SK-N-SH (cell line): Measurements from ENCODE around the gene TSGA10. TPM values are rescaled to one million over a fixed set of nuclear protein-coding genes. Genes with fewer than 3 reads are reported as not detected.
"Not testable (repeated sequence)": the region's sequence is repeated elsewhere in the genome, so short reads cannot be mapped to it uniquely, and the experiment has no call there.

ENCODE experiments used
- CTCF ChIA-PET: fragments of 300-600, 350-600 bp; formaldehyde crosslinking; extraction: SDS; loops from one replicate; lab custom pipeline; 2021; lab: Yijun Ruan, JAX
- POLR2A ChIA-PET: fragments of 350-600 bp; sonication (Branson Sonifier 250); formaldehyde crosslinking; extraction: SDS; loops from one replicate; lab custom pipeline; 2020; ENCODE audit warnings: antibody characterized with exemption, inconsistent platforms; lab: Yijun Ruan, JAX
- DNase-seq: peaks from one replicate; pipeline ENCODE4 v3.0.0; 2012
- H2AFZ ChIP-seq: fragments of 200-600 bp; sonication (generic); 2 replicates; pipeline ENCODE4 v1.8.1; 2016; ENCODE audit warnings: antibody characterized with exemption, mild to moderate bottlenecking, low read depth
- H3F3A ChIP-seq: fragments of 200-600 bp; sonication (generic); replicated peaks from 2 replicates; pipeline ENCODE3; 2016; ENCODE audit warnings: antibody characterized with exemption, mild to moderate bottlenecking; ENCODE audit not compliant: insufficient read depth
- H3K27ac ChIP-seq, 2 experiments: fragments of 200-500 bp in 1 of 2; fragments of 200-600 bp in 1 of 2; sonication (Bioruptor generic) in 1 of 2; sonication (generic), shearing (Covaris generic) in 1 of 2; 2 replicates each; pipeline versions ENCODE4 v1.5.1 to v1.6.1; 2014 to 2016; ENCODE audit warnings: low read depth in 2 of 2, inconsistent platforms in 1 of 2, low read length in 1 of 2, mild to moderate bottlenecking in 1 of 2, mixed read lengths in 1 of 2
- H3K27me3 ChIP-seq: fragments of 200-600 bp; sonication (generic), shearing (Covaris generic); 2 replicates; pipeline ENCODE4 v1.6.1; 2016; ENCODE audit warnings: mixed run types; ENCODE audit not compliant: insufficient read depth
- H3K36me3 ChIP-seq, 2 experiments: fragments of 200-500 bp in 1 of 2; fragments of 200-600 bp in 1 of 2; sonication (Bioruptor generic) in 1 of 2; sonication (generic) in 1 of 2; replicated peaks in 1 of 2; 2 replicates each; pipeline versions ENCODE3 to v1.5.1; 2014 to 2016; ENCODE audit warnings: low read length in 1 of 2, mild to moderate bottlenecking in 1 of 2; ENCODE audit not compliant: insufficient read depth in 2 of 2, control insufficient read depth in 1 of 2
- H3K4me1 ChIP-seq, 2 experiments: fragments of 200-500 bp in 1 of 2; fragments of 200-600 bp in 1 of 2; sonication (Bioruptor generic) in 1 of 2; sonication (generic), shearing (Covaris generic) in 1 of 2; 2 replicates each; pipeline versions ENCODE4 v1.5.1 to v1.6.1; 2014 to 2016; ENCODE audit warnings: low read depth in 1 of 2, low read length in 1 of 2, mixed run types in 1 of 2; ENCODE audit not compliant: insufficient read depth in 2 of 2, control insufficient read depth in 1 of 2
- H3K4me2 ChIP-seq: fragments of 200-600 bp; sonication (generic), shearing (Covaris generic); 2 replicates; pipeline ENCODE4 v1.6.1; 2017; ENCODE audit warnings: mixed run types
- H3K4me3 ChIP-seq, 2 experiments: fragments of 200-500 bp in 1 of 2; fragments of 200-600 bp in 1 of 2; sonication (Bioruptor generic) in 1 of 2; sonication (generic), shearing (Covaris generic) in 1 of 2; 2 replicates each; pipeline versions ENCODE4 v1.5.1 to v1.8.1; 2014 to 2016; ENCODE audit warnings: low read depth in 2 of 2, inconsistent platforms in 1 of 2, low read length in 1 of 2, mild to moderate bottlenecking in 1 of 2, mixed read lengths in 1 of 2, moderate library complexity in 1 of 2
- H3K79me2 ChIP-seq: fragments of 200-600 bp; sonication (generic); 2 replicates; pipeline ENCODE4 v1.8.1; 2017; ENCODE audit warnings: mild to moderate bottlenecking; ENCODE audit not compliant: insufficient read depth
- H3K9ac ChIP-seq: fragments of 200-600 bp; sonication (generic); 2 replicates; pipeline ENCODE4 v1.6.1; 2017; ENCODE audit warnings: mixed run types
- H3K9me2 ChIP-seq: fragments of 200-600 bp; sonication (generic); 2 replicates; pipeline ENCODE4 v1.6.1; 2017; ENCODE audit warnings: mixed run types
- H3K9me3 ChIP-seq: fragments of 200-600 bp; sonication (generic); 2 replicates; pipeline ENCODE4 v1.6.1; 2017; ENCODE audit warnings: mixed run types, mild to moderate bottlenecking, moderate library complexity
- H4K20me1 ChIP-seq: fragments of 200-600 bp; sonication (generic); 2 replicates; pipeline ENCODE4 v1.6.1; 2017; ENCODE audit warnings: mild to moderate bottlenecking, mixed run types; ENCODE audit not compliant: insufficient read depth
- FOXM1 ChIP-seq: IDR thresholded peaks from 2 replicates; pipeline ENCODE4 v1.4.0; 2012; ENCODE audit warnings: low read depth, mild to moderate bottlenecking
- NRF1 ChIP-seq: IDR thresholded peaks from 2 replicates; pipeline ENCODE4 v1.6.1; 2012; ENCODE audit warnings: low read depth, mild to moderate bottlenecking, low read length
- RAD21 ChIP-seq: IDR thresholded peaks from 2 replicates; pipeline ENCODE4 v1.6.1; 2012; ENCODE audit warnings: mild to moderate bottlenecking, low read length
- RCOR1 ChIP-seq: fragments of 150-350 bp; IDR thresholded peaks from 2 replicates; pipeline ENCODE4 v1.6.1; 2017; ENCODE audit warnings: antibody characterized with exemption, low read length
- SIN3A ChIP-seq: IDR thresholded peaks from 2 replicates; pipeline ENCODE4 v1.6.1; 2012; ENCODE audit warnings: low read depth, mild to moderate bottlenecking, low read length, moderate library complexity, borderline replicate concordance
- TCF12 ChIP-seq: IDR thresholded peaks from 2 replicates; pipeline ENCODE4 v1.4.0; 2012
- YY1 ChIP-seq: IDR thresholded peaks from 2 replicates; pipeline ENCODE4 v1.4.0; 2012; ENCODE audit warnings: low read depth, mild to moderate bottlenecking
- WGBS: methylation state at CpG from one replicate; pipeline ENCODE4 v1.1.6; 2017; ENCODE audit warnings: low lambda C conversion rate; 5-methylcytosine and 5-hydroxymethylcytosine counted together
- polyA plus RNA-seq, 3 experiments: library from polyadenylated mRNA; depleted of rRNA; stranded (reverse); fragments of >200 nt; gene quantifications; 2 replicates each; pipeline ENCODE4 v1.2.3, GENCODE V29; 2012
- TF ChIP-seq, protein P1 (sequence below): IDR thresholded peaks from 2 replicates; pipeline ENCODE4 v1.4.0; 2012; ENCODE audit warnings: low read depth
- TF ChIP-seq, protein P2 (sequence below): fragments of 150-350 bp; IDR thresholded peaks from 2 replicates; pipeline ENCODE4 v1.6.1; 2017; ENCODE audit warnings: antibody characterized with exemption, low read length, low read depth, borderline replicate concordance

The TSGA10 gene
- polyA plus RNA-seq, 1 of the 3 experiments (the other 2 are of a cell fraction): 1.8 TPM

DNA sequence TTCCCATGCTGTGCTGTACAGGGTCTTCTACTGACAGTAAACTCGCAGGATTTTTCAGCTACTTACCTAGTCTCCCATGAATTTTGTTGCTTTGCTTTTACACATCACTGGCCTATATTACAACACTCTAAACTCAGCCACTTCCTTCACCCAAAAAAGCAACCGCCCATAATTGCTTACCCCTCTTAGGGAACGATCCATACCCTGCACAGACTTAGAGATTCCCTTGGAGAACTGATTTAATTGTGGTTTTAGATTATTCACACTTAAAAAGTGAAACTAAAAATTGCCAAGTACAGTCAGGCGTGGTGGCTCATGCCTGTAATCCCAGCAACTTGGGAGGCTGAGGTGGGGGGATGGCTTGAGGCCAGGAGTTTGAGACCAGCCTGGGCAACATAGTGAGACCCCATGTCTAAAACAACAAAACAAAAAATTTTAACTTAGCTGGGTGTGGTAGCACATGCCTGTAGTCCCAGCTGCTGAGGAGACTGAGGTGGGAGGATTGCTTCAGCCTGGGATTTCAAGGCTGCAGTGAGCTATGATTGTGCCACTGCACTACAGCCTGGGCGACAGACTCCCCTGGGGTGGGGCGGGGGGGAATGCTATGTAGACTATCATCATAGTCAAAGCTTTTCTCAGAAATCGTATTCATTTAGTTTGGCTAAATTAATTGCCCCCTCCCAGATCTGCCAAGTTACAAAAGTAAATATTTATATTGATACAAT lies 45.5 kb upstream of the TSGA10 start:
- CTCF ChIA-PET: no interaction called here
- Histone ChIP-seq H3K9me2 (no peaks in the 10 kb centered on the region), H3K79me2 (no peaks in the 10 kb centered on the region), H4K20me1 (no peaks in the 10 kb centered on the region), H3K4me2 (no peak overlapping the region), H3K27me3 (no peaks in the 10 kb centered on the region), H3K9ac (no peak overlapping the region), H3K4me3 (no peak overlapping the region), H2AFZ (no peak overlapping the region), H3F3A (no peaks in the 10 kb centered on the region), H3K9me3 (no peaks in the 10 kb centered on the region), H3K4me1 (no peaks in the 10 kb centered on the region), H3K27ac (no peak overlapping the region), H3K36me3 (peaks cover 19 to 28% of the 10 kb centered on the region in 2 experiments)
- 92% methylated on average over 6 of the region's 7 CpGs for WGBS
- no peak for DNase-seq
- TF ChIP-seq, protein P1, sequence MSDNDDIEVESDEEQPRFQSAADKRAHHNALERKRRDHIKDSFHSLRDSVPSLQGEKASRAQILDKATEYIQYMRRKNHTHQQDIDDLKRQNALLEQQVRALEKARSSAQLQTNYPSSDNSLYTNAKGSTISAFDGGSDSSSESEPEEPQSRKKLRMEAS: no peak
- TF ChIP-seq NRF1: no peak
- no peak for TF ChIP-seq TCF12
- TF ChIP-seq, protein P2, sequence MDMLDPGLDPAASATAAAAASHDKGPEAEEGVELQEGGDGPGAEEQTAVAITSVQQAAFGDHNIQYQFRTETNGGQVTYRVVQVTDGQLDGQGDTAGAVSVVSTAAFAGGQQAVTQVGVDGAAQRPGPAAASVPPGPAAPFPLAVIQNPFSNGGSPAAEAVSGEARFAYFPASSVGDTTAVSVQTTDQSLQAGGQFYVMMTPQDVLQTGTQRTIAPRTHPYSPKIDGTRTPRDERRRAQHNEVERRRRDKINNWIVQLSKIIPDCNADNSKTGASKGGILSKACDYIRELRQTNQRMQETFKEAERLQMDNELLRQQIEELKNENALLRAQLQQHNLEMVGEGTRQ: no peak
- no peak for TF ChIP-seq FOXM1
- TF ChIP-seq RAD21: no peak
- TF ChIP-seq SIN3A: no peak
- POLR2A ChIA-PET: no interaction called here

DNA sequence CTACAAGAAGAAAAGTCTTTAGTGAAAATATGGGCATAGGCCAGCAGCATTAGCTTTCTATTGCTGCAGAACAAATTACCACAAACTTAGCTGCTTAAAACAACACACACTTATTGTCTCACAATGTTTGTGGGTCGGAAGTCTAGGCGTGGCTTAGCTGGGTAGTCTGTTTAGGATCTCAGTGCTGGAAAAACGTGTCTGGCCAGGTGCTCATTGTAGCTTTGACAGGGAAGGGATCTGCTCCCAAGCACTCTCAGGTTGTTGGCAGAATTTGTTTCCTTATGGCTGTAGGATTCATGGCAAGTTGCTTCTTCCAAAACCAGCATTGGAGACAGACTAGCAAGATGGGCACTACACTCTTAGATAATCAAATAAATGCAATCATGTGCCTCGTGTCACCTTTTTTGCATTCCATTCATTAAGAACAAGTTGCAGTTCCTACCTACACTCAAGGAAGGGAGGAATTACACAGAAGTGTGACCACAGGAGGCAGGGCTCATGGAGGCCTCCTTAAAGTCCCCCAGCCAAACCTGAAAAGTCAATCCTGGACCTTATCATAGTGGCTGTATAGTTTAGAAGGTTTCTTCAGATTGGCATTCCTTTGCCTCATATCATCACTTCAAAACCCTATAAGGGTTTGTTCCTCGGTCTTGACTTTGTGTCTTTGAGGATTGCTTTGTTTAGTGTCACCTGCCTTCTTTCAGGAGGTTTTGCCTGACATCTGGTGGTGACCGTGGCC lies 43.5 kb upstream of the TSGA10 start:
- Histone ChIP-seq H3K4me1 (no peaks in the 10 kb centered on the region), H3K9ac (no peak overlapping the region), H3F3A (no peaks in the 10 kb centered on the region), H3K36me3 (peaks cover 31 to 41% of the 10 kb centered on the region in 2 experiments), H3K79me2 (no peaks in the 10 kb centered on the region), H2AFZ (no peak overlapping the region), H4K20me1 (no peaks in the 10 kb centered on the region), H3K27ac (no peak overlapping the region), H3K9me2 (no peaks in the 10 kb centered on the region), H3K27me3 (no peaks in the 10 kb centered on the region), H3K9me3 (no peaks in the 10 kb centered on the region), H3K4me3 (no peak overlapping the region), H3K4me2 (no peak overlapping the region)
- no peak for DNase-seq
- POLR2A ChIA-PET: no interaction called here
- CTCF ChIA-PET: interaction anchor here (1.5 kb wide), 1 partner anchor 18 kb away, joined by 4 read pairs; the partner anchor contains the start of genes MITD1 and MRPL30
- 96% methylated on average over 6 of the region's 6 CpGs for WGBS
- TF ChIP-seq RCOR1 (no peak), YY1 (no peak)

DNA sequence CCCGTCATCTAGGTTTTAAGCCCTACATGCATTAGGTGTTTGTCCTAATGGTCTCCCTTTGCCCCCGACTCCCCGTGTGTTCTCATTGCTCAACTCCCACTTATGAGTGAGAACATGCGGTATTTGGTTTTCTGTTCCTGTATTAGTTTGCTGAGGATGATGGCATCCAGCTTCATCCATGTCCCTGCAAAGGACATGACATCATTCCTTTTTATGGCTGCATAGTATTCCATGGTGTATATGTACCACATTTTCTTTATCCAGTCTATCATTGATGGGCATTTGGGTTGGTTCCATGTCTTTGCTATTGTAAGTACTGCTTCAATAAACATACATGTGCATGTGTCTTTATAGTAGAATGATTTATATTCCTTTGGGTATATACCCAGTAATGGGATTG lies 37.6 kb upstream of the TSGA10 start:
- H3K4me2 ChIP-seq, H3F3A ChIP-seq, H3K4me1 ChIP-seq, H4K20me1 ChIP-seq, H3K9ac ChIP-seq, POLR2A ChIA-PET, H3K4me3 ChIP-seq, CTCF ChIA-PET, H3K27me3 ChIP-seq, DNase-seq, H2AFZ ChIP-seq, H3K9me2 ChIP-seq, H3K27ac ChIP-seq, H3K9me3 ChIP-seq: not testable (repeated sequence)
- peaks cover 35 to 54% of the 10 kb centered on the region in 2 experiments for H3K36me3 ChIP-seq
- WGBS: 97% methylated on average over 4 of the region's 4 CpGs
- peaks cover 37% of the 10 kb centered on the region for H3K79me2 ChIP-seq
